GM23338 (cell line): ENCODE results near the gene CNBD2. TPM values are rescaled to one million over a fixed set of nuclear protein-coding genes. Genes with fewer than 3 reads are reported as not detected.

ENCODE experiments used
- ATAC-seq: fragments of 200-7000 bp; cut with Tn5 transposase; 3 replicates; pipeline ENCODE4 v1.9.1; 2020
- DNase-seq: peaks from one replicate; pipeline ENCODE4 v3.0.0-alpha.2; 2015; ENCODE audit warnings: low spot score
- H2AFZ ChIP-seq: fragments of 200-600 bp; sonication (generic); 2 replicates; pipeline ENCODE4 v1.8.0; 2016; ENCODE audit warnings: antibody characterized with exemption, mild to moderate bottlenecking, moderate library complexity
- H3F3A ChIP-seq: fragments of 200-600 bp; sonication (generic); replicated peaks from 2 replicates; pipeline ENCODE4 v1.8.0; 2017; ENCODE audit warnings: antibody characterized with exemption, mixed run types, low read depth
- H3K27ac ChIP-seq: fragments of 200-600 bp; sonication (generic); 2 replicates; pipeline ENCODE4 v1.6.1; 2016; ENCODE audit warnings: low read depth
- H3K27me3 ChIP-seq: fragments of 200-600 bp; sonication (generic); 2 replicates; pipeline ENCODE4 v1.8.0; 2016; ENCODE audit warnings: mild to moderate bottlenecking, mixed run types, moderate library complexity; ENCODE audit not compliant: insufficient read depth
- H3K36me3 ChIP-seq: fragments of 200-600 bp; sonication (generic); 2 replicates; pipeline ENCODE4 v1.8.0; 2016; ENCODE audit warnings: mild to moderate bottlenecking; ENCODE audit not compliant: insufficient read depth
- H3K4me1 ChIP-seq: fragments of 200-600 bp; sonication (generic); 2 replicates; pipeline ENCODE4 v1.8.0; 2016; ENCODE audit warnings: mild to moderate bottlenecking, moderate library complexity; ENCODE audit not compliant: insufficient read depth
- H3K4me2 ChIP-seq: fragments of 200-600 bp; sonication (generic); 2 replicates; pipeline ENCODE4 v1.7.1; 2017; ENCODE audit warnings: mixed run types
- H3K4me3 ChIP-seq: fragments of 200-600 bp; sonication (generic); 2 replicates; pipeline ENCODE4 v1.6.1; 2016; ENCODE audit warnings: mixed run types
- H3K79me2 ChIP-seq: fragments of 200-600 bp; sonication (generic); replicated peaks from 2 replicates; pipeline ENCODE4 v1.8.0; 2017; ENCODE audit warnings: mild to moderate bottlenecking; ENCODE audit not compliant: insufficient read depth
- H3K9me2 ChIP-seq: fragments of 200-600 bp; sonication (generic); 2 replicates; pipeline ENCODE4 v1.8.0; 2017; ENCODE audit not compliant: insufficient read depth
- H4K20me1 ChIP-seq: fragments of 200-600 bp; sonication (generic); replicated peaks from 2 replicates; pipeline ENCODE4 v1.8.0; 2017; ENCODE audit warnings: mild to moderate bottlenecking; ENCODE audit not compliant: insufficient read depth
- H3K27ac Mint-ChIP-seq: 2 replicates; pipeline ENCODE4 v1.8.0; 2020; ENCODE audit warnings: inconsistent platforms, mild to moderate bottlenecking, moderate library complexity, mixed read lengths
- H3K27me3 Mint-ChIP-seq: 3 replicates; pipeline ENCODE4 v1.8.0; 2022; ENCODE audit warnings: low read depth, mild to moderate bottlenecking, moderate library complexity, mixed read lengths, inconsistent platforms; ENCODE audit not compliant: insufficient read depth, poor library complexity
- H3K36me3 Mint-ChIP-seq: 3 replicates; pipeline ENCODE4 v1.8.0; 2021; ENCODE audit warnings: low read depth, mild to moderate bottlenecking, inconsistent platforms, moderate library complexity, mixed read lengths
- H3K4me1 Mint-ChIP-seq: 3 replicates; pipeline ENCODE4 v1.8.0; 2020; ENCODE audit warnings: mild to moderate bottlenecking, inconsistent platforms, mixed read lengths
- H3K4me3 Mint-ChIP-seq: 3 replicates; pipeline ENCODE4 v1.8.0; 2021; ENCODE audit warnings: moderate library complexity, mild to moderate bottlenecking, inconsistent platforms, mixed read lengths
- H3K9me3 Mint-ChIP-seq: 3 replicates; pipeline ENCODE4 v1.8.0; 2020; ENCODE audit warnings: moderate library complexity, mild to moderate bottlenecking, inconsistent platforms, mixed read lengths
- POLR2AphosphoS5 ChIP-seq: IDR thresholded peaks from 2 replicates; pipeline ENCODE4 v1.6.1; 2016; ENCODE audit warnings: antibody characterized with exemption, low read depth
- ZNF114 ChIP-seq: fragments of 250-450 bp; sonication (Bioruptor Pico); IDR thresholded peaks from 2 replicates; pipeline ENCODE4 v1.5.0; 2020; ENCODE audit warnings: mild to moderate bottlenecking, moderate library complexity
- ZNF331 ChIP-seq: fragments of 250-450 bp; sonication (Bioruptor Pico); IDR thresholded peaks from 2 replicates; pipeline ENCODE4 v1.5.0; 2020; ENCODE audit warnings: low read depth, mild to moderate bottlenecking, moderate library complexity
- ZNF462 ChIP-seq: fragments of 250-450 bp; sonication (Bioruptor Pico); IDR thresholded peaks from 2 replicates; pipeline ENCODE4 v1.5.0; 2020; ENCODE audit warnings: mild to moderate bottlenecking, moderate library complexity
- polyA plus RNA-seq: library from polyadenylated mRNA; unstranded; fragments of >200 nt; fragmentation: Nextera tagmentation; extraction: Ambion mirVana; gene quantifications from 2 replicates; pipeline ENCODE4 v1.2.1, GENCODE V29; 2016
- total RNA-seq: library from RNA; depleted of rRNA; stranded (reverse); fragments of >200 nt; shearing (Covaris generic); gene quantifications from 2 replicates; pipeline ENCODE4 v1.2.3, GENCODE V29; 2014
- TF ChIP-seq, protein P1 (sequence below), 2 experiments: fragments of 200-600 bp in 1 of 2; sonication (generic) in 1 of 2; conservative IDR thresholded peaks; 2 replicates each; pipeline versions ENCODE4 v1.5.1 to v1.6.1; 2016 to 2017; ENCODE audit warnings: antibody characterized with exemption in 2 of 2, low read depth in 2 of 2, mild to moderate bottlenecking in 2 of 2, moderate library complexity in 1 of 2

Gene CNBD2
- total and polyA plus RNA-seq, 2 experiments from 2014 or later, result 2.7 TPM; not detected in 1

- no peak for TF ChIP-seq ZNF462
Measured at GRCh38 chr20:35985806-35986205, 17.4 kb downstream of the CNBD2 start (continued).

- H3K36me3 ChIP-seq, result no peaks in the 10 kb centered on the region
- ATAC-seq (no peak), DNase-seq (no peak)
- H3K9me2 ChIP-seq, result no peaks in the 10 kb centered on the region
- Mint-ChIP-seq H3K4me3 (no peak overlapping the region), H3K27ac (no peak overlapping the region), H3K4me1 (peaks cover 9% of the 10 kb centered on the region), H3K27me3 (peaks cover 4% of the 10 kb centered on the region), H3K9me3 (no peaks in the 10 kb centered on the region), H3K36me3 (no peaks in the 10 kb centered on the region)
- no peaks in the 10 kb centered on the region for H4K20me1 ChIP-seq
- H3K4me3 ChIP-seq, result no peak overlapping the region
- H3K79me2 ChIP-seq, result no peaks in the 10 kb centered on the region
- H3K27ac ChIP-seq, result no peak overlapping the region
- no peak for TF ChIP-seq ZNF114
- TF ChIP-seq POLR2AphosphoS5, result no peak
- no peak overlapping the region for H2AFZ ChIP-seq
- no peaks in the 10 kb centered on the region for H3K27me3 ChIP-seq
- H3F3A ChIP-seq, result no peaks in the 10 kb centered on the region
- peaks cover 8% of the 10 kb centered on the region for H3K4me1 ChIP-seq
- no peak overlapping the region for H3K4me2 ChIP-seq
Measured at GRCh38 chr20:35988910-35989463, 20.6 kb downstream of the CNBD2 start.

DNA sequence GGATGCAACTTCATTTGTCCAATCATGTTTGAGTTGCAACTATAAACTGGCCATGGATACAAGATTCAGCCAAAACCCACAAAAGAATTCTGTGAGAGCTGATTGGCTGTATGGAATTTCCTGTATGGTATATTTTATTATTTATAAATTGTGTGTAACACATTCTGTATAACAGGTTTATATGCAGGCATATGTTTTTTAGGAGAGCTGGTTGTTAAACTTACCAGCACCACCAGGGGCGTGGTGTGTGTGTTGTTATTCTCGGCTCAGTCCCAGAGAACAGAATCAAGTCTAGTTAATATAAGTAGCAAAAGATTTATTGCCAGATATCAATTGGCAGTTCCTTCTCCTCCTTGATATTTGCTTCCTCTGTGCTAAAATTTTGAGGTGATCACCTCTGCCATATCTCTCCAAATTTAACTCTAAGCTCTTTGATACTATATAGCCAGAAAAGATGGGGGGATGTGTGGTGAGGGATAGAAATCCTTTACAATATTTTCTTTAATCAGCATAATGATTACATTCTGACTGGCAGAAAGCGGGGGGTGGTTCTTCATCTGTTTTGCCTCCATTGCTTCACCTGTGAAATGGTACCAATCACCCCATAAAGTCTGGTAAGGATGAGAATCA is 22.9 kb downstream of the CNBD2 start:
- no peaks in the 10 kb centered on the region for H3F3A ChIP-seq
- H3K27me3 ChIP-seq, result no peaks in the 10 kb centered on the region
- DNase-seq (peak; percentile 59), ATAC-seq (peak; percentile 33)
- Mint-ChIP-seq H3K4me3 (no peak overlapping the region), H3K9me3 (no peaks in the 10 kb centered on the region; the same call in 2 of the 3 replicates), H3K4me1 (peaks cover 9% of the 10 kb centered on the region), H3K27me3 (peaks cover 4% of the 10 kb centered on the region), H3K27ac (no peak overlapping the region), H3K36me3 (no peaks in the 10 kb centered on the region)
- no peaks in the 10 kb centered on the region for H3K79me2 ChIP-seq
- no peak overlapping the region for H3K4me3 ChIP-seq
- H3K4me1 ChIP-seq, result peaks cover 8% of the 10 kb centered on the region
- H4K20me1 ChIP-seq, result no peaks in the 10 kb centered on the region
- no peak overlapping the region for H3K27ac ChIP-seq
- H3K4me2 ChIP-seq, result no peak overlapping the region
- H3K9me2 ChIP-seq, result no peaks in the 10 kb centered on the region
- no peaks in the 10 kb centered on the region for H3K36me3 ChIP-seq
- no peak overlapping the region for H2AFZ ChIP-seq
- TF ChIP-seq, protein P1, sequence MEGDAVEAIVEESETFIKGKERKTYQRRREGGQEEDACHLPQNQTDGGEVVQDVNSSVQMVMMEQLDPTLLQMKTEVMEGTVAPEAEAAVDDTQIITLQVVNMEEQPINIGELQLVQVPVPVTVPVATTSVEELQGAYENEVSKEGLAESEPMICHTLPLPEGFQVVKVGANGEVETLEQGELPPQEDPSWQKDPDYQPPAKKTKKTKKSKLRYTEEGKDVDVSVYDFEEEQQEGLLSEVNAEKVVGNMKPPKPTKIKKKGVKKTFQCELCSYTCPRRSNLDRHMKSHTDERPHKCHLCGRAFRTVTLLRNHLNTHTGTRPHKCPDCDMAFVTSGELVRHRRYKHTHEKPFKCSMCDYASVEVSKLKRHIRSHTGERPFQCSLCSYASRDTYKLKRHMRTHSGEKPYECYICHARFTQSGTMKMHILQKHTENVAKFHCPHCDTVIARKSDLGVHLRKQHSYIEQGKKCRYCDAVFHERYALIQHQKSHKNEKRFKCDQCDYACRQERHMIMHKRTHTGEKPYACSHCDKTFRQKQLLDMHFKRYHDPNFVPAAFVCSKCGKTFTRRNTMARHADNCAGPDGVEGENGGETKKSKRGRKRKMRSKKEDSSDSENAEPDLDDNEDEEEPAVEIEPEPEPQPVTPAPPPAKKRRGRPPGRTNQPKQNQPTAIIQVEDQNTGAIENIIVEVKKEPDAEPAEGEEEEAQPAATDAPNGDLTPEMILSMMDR (conservative IDR thresholded peaks at IDR 0.05; ENCODE audit: low read depth in 2 of 2), result peak; percentile 46 to 64
- TF ChIP-seq ZNF331 (CRISPR knock-in tag), result no peak
